ENCODE results near the gene RAB23. TPM values are rescaled to one million over a fixed set of nuclear protein-coding genes. Genes with fewer than 3 reads are reported as not detected.
A peak's percentile ranks its signal among the peaks of the same experiment; 100 is the strongest.

The RAB23 gene
- total RNA-seq, 2 experiments from 2014 or later: 3.5 to 4.1 TPM

DNA sequence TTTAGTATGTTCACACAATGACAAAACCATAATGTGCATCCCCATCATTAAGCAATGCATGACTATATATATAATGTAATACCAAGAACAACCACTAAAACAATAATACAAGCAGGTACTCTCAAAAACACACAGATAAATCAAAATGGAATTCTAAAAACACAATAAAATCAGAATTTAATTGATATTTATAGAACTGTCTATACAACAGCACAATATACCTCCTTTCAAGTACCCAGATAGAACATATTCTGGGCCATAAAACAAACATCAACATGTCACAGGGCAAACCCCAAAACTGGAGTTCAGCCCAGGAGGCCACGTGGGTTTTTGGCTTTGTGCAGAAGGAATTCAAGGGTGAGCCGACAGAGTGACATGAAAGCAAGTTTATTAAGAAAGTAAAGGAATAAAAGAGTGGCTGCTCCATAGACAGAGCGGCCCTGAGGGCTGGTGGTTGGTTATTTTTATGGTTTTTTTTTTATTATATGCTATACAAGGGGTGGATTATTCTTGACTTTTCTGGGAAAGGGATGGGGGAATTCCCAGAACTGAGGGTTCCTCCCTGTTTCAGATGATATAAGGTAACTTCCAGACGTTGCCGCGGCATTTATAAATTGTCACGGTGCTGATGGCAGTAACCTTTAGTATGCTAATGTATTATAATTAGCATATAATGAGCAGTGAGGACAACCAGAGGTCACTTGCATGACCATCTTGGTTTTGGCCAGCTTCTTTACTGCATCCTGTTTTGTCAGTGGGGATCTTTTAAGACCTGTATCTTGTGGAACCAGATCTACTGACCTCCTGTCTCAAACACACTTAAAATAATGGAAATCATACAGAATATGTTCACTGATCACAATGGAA is 5.6 kb downstream of the RAB23 start:
- TF ChIP-seq EZH2phosphoT487 (IDR thresholded peaks at IDR 0.05; ENCODE audit: borderline replicate concordance, low read depth, low read length): no peak
- TF ChIP-seq, protein P1, sequence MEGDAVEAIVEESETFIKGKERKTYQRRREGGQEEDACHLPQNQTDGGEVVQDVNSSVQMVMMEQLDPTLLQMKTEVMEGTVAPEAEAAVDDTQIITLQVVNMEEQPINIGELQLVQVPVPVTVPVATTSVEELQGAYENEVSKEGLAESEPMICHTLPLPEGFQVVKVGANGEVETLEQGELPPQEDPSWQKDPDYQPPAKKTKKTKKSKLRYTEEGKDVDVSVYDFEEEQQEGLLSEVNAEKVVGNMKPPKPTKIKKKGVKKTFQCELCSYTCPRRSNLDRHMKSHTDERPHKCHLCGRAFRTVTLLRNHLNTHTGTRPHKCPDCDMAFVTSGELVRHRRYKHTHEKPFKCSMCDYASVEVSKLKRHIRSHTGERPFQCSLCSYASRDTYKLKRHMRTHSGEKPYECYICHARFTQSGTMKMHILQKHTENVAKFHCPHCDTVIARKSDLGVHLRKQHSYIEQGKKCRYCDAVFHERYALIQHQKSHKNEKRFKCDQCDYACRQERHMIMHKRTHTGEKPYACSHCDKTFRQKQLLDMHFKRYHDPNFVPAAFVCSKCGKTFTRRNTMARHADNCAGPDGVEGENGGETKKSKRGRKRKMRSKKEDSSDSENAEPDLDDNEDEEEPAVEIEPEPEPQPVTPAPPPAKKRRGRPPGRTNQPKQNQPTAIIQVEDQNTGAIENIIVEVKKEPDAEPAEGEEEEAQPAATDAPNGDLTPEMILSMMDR (conservative IDR thresholded peaks at IDR 0.05; ENCODE audit: low read length): 0 out of 2 replicates have a peak, but pooled peaks have one; percentile 40
- intact Hi-C loops (cut with micrococcal nuclease; ENCODE audit: unreplicated experiment): no loop called here
- Histone ChIP-seq H4K20me1 (ENCODE audit: insufficient read depth, low read length) (0 out of 2 replicates have a peak, but pooled peaks cover 8% of the 10 kb centered on the region), H3K4me3 (ENCODE audit: low read depth, low read length, poor library complexity, severe bottlenecking) (no peak overlapping the region), H3K9me2 (ENCODE audit: insufficient read depth, low read length) (no peaks in the 10 kb centered on the region), H3K36me3 (ENCODE audit: insufficient read depth, low read length) (no peaks in the 10 kb centered on the region; the same call in 1 of the 2 replicates), H3K27ac (ENCODE audit: low read depth, low read length, poor library complexity, severe bottlenecking) (no peak overlapping the region), H3K9me3 (ENCODE audit: low read length) (0 out of 2 replicates have a peak, but pooled peaks cover 6% of the 10 kb centered on the region), H3K4me1 (ENCODE audit: insufficient read depth, low read length, poor library complexity, severe bottlenecking) (peaks cover 10% of the 10 kb centered on the region), H3K79me2 (ENCODE audit: insufficient read depth, low read depth, low read length) (peaks cover 13% of the 10 kb centered on the region; the same call in 1 of the 2 replicates), H2AFZ (ENCODE audit: low read length) (no peak overlapping the region), H3K4me2 (ENCODE audit: low read length) (no peak overlapping the region)
- ChIA-PET POLR2A (interaction anchor here (0.7 kb wide), 2 partner anchors 15 to 25 kb away, joined by 4 to 7 read pairs; no protein-coding TSS in a partner anchor), CTCF (ENCODE audit: unreplicated experiment) (no interaction called here)
- no TSS peak for BruUV-seq (replicated peaks)
- DNase-seq (ENCODE audit: low spot score): no peak

GRCh38 chr6:57215260-57215659 is 6.8 kb downstream of the RAB23 start:
- no peaks in the 10 kb centered on the region for H3K9me2 ChIP-seq (ENCODE audit: insufficient read depth, low read length)
- H3K27ac ChIP-seq (ENCODE audit: low read depth, low read length, poor library complexity, severe bottlenecking): no peak overlapping the region
- H3K4me2 ChIP-seq (ENCODE audit: low read length): no peak overlapping the region
- H2AFZ ChIP-seq (ENCODE audit: low read length): no peak overlapping the region
- no peaks in the 10 kb centered on the region; the same call in 1 of the 2 replicates for H3K36me3 ChIP-seq (ENCODE audit: insufficient read depth, low read length)
- 0 out of 2 replicates have a peak, but pooled peaks cover 3% of the 10 kb centered on the region for H3K9me3 ChIP-seq (ENCODE audit: low read length)
- no TSS peak for BruUV-seq (replicated peaks)
- H3K79me2 ChIP-seq (ENCODE audit: insufficient read depth, low read depth, low read length): peaks cover 2% of the 10 kb centered on the region; the same call in 1 of the 2 replicates
- no peak for TF ChIP-seq EZH2phosphoT487 (IDR thresholded peaks at IDR 0.05; ENCODE audit: borderline replicate concordance, low read depth, low read length)
- TF ChIP-seq, protein P1 (conservative IDR thresholded peaks at IDR 0.05; ENCODE audit: low read length): no peak
- 0 out of 2 replicates have a peak, but pooled peaks cover 2% of the 10 kb centered on the region for H4K20me1 ChIP-seq (ENCODE audit: insufficient read depth, low read length)
- no peak for DNase-seq (ENCODE audit: low spot score)
- ChIA-PET POLR2A (no interaction called here), CTCF (ENCODE audit: unreplicated experiment) (no interaction called here)
- intact Hi-C loops (cut with micrococcal nuclease; ENCODE audit: unreplicated experiment): no loop called here
- peaks cover 5% of the 10 kb centered on the region for H3K4me1 ChIP-seq (ENCODE audit: insufficient read depth, low read length, poor library complexity, severe bottlenecking)
- no peak overlapping the region for H3K4me3 ChIP-seq (ENCODE audit: low read depth, low read length, poor library complexity, severe bottlenecking)

- Histone ChIP-seq H3K9me2 (ENCODE audit: insufficient read depth, low read length) (no peaks in the 10 kb centered on the region), H3K36me3 (ENCODE audit: insufficient read depth, low read length) (no peaks in the 10 kb centered on the region), H3K4me2 (ENCODE audit: low read length) (no peak overlapping the region), H3K9me3 (ENCODE audit: low read length) (no peaks in the 10 kb centered on the region), H3K4me3 (ENCODE audit: low read depth, low read length, poor library complexity, severe bottlenecking) (no peak overlapping the region), H4K20me1 (ENCODE audit: insufficient read depth, low read length) (no peaks in the 10 kb centered on the region; the same call in 1 of the 2 replicates), H3K79me2 (ENCODE audit: insufficient read depth, low read depth, low read length) (no peaks in the 10 kb centered on the region), H3K4me1 (ENCODE audit: insufficient read depth, low read length, poor library complexity, severe bottlenecking) (no peaks in the 10 kb centered on the region), H3K27ac (ENCODE audit: low read depth, low read length, poor library complexity, severe bottlenecking) (no peak overlapping the region), H2AFZ (ENCODE audit: low read length) (no peak overlapping the region)
- ChIA-PET POLR2A (interaction anchor here (0.6 kb wide), 1 partner anchor 44 kb away, joined by 6 read pairs; no protein-coding TSS in a partner anchor), CTCF (ENCODE audit: unreplicated experiment) (no interaction called here)
- no TSS peak for BruUV-seq (replicated peaks)
- TF ChIP-seq EZH2phosphoT487 (IDR thresholded peaks at IDR 0.05; ENCODE audit: borderline replicate concordance, low read depth, low read length): no peak
- TF ChIP-seq, protein P1 (conservative IDR thresholded peaks at IDR 0.05; ENCODE audit: low read length): no peak
- intact Hi-C loops (cut with micrococcal nuclease; ENCODE audit: unreplicated experiment): no loop called here
- DNase-seq (ENCODE audit: low spot score): no peak
Measured at GRCh38 chr6:57210060-57210459, 12.0 kb downstream of the RAB23 start.
